Stimulated activated CD4-positive, alpha-beta T cell treated with anti-CD3 and anti-CD28 coated beads, Interleukin-12 subunit alpha, Interleukin-12 subunit beta, amount 100 ng/mL, for 4 hours (primary cell): ENCODE data around the gene ARID1B.

ENCODE experiments used
- DNase-seq: peaks from one replicate; pipeline ENCODE4 v3.0.0-alpha.2; 2020

The ARID1B gene

DNA sequence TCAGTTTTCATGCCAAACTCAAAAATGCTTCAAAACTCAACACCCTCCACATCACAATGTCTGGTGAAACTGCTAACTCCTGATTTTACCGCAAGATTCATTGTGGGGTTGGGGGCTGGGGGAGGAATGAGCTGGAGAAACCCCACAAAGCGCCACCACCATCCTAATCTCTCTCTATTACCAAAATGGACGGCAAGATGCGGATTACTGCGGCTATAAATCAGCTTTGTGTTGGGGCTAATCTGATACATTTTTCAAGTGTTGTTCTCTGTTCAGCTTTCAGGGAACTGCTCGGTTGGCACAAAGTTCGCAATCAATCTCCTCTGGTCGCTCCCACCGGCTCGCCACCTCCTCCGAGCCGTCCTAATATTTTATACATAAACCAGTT, 462.5 kb downstream of the ARID1B start:
- DNase-seq, result no peak

DNA sequence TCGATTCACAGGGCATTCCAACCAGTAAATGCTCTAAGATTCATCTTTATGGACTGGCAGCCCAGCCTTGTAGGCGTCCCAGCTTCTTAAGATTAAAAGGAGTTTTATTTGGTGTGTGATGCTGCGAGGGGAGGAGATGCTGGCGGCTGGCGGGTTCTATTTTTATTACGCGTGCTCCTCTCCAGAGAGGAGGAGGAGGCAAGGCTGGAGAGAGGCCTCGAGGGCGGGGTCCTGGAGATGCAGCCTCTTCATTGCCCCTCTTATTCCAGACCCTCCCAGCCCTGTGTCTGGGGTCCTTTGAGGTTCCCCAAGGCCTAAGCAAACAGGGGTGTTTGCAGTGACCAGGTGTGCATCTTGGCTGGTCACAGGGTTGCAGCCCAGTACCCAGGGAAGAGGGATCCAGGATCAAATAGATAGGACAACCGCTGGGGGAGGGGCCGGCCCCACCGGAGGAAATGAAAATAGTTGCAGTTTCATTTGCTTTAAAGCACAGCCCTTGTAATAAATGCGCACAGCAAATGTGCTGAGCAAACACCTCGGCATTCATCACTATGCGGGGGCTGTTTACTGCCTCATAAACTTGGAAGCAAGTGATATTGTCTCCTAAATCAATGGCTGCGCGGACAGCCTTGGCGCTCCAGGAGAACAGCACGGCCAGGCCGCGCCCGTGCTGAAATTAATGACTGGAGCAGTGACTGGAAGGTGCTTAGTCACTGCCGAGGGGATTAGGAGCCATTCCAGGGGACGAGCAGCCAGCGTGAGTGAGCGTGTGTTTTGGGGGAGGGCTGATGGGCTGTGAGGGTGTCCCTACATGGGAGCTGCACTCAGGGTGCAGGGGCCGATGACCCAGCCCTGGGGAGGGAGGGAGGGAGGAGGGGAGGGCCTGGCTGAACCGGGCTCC, 463.1 kb downstream of the ARID1B start:
- no peak for DNase-seq

DNA sequence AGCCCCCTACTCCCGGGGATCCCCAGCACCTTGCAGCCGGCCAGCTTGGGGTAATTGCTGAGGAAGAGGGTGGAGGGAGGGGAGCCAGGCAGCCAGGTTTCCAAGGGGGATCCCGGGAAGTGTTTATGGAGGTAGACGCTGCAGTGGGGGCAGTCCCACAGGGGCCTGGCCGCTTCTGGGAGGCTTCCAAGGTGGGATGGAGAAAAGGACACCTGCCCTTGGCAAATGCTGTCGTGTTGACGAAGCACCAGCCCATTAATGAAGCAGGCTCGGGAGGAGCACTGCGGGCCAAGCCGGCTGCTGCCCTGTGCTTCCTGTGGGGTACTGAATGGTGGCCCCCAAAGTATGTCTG, 463.8 kb downstream of the ARID1B start:
- no peak for DNase-seq

DNA sequence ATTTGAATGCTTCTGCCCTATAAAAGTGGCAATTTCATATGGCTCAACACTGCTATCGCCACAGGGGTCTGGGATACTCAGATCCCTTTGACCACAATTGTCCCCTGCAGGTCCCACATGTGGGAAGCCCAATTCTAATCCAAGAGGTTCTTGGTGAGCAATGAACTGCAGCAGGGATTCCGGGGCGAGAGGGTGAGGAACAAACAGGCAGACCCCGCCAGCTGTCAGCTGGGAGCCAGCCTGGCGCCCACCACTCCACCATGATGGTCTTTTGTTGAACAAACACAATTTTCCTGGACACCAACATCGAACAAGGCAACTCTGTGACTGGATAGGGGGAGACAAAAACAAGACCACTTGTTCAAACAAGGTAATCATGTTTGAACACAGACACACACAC, 465.6 kb downstream of the ARID1B start:
- DNase-seq, result no peak

DNA sequence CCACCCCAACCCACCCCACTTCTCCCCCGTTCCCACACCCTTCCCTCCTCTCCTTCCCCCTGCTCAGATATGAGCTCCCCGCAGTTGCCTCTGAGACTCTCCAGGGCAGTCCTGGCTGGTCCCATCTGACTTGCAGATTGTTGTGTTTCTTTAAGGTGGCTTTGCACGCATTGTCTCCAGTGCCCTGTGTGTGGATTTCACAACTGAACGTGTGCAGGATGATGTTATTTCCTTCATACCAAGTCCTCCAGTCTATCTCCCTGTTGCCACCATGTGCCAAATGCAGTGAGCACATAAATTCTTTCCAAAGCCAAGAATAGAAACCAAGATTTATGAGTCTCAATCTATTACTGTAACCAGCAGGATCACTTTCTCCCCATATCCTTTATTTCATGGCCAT, 467.0 kb downstream of the ARID1B start:
- no peak for DNase-seq

DNA sequence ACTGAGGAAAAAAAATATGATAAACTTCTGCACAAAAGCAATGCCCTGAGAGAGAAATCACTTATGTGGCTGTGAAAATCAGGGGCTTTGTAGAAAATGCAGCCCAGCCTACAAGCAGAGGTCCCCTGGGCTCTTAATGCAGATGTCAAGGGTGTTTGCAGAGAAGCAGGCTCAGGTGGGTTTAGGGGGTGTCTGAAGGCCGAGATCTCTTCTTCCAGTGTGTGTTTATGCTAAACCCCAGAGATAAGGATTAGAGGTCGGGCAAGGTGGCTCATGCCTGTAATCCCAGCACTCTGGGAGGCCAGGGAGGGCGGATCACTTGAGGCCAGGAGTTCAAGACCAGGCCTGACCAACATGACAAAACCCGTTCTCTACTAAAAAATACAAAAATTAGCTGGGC, 467.6 kb downstream of the ARID1B start:
- no peak for DNase-seq

DNA sequence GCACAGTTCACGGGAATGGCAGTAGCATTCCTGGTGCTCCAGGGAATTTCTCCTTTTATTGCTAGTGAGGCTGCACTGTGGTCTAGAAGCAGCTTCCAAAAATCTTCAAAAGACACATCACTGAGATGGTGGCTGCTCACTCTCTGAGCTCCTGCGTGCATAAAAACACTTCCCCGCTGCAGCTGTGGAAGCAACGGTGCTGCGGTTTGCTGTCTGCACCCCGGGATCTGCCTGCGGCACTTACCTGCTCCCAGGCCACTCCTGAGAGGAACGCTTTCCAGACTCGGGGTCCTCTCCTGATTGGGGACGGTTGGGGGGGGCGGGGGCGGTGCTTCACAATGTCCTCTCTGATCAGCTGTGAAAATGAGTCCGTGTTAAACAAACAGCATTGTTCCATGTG, 468.3 kb downstream of the ARID1B start:
- no peak for DNase-seq

DNA sequence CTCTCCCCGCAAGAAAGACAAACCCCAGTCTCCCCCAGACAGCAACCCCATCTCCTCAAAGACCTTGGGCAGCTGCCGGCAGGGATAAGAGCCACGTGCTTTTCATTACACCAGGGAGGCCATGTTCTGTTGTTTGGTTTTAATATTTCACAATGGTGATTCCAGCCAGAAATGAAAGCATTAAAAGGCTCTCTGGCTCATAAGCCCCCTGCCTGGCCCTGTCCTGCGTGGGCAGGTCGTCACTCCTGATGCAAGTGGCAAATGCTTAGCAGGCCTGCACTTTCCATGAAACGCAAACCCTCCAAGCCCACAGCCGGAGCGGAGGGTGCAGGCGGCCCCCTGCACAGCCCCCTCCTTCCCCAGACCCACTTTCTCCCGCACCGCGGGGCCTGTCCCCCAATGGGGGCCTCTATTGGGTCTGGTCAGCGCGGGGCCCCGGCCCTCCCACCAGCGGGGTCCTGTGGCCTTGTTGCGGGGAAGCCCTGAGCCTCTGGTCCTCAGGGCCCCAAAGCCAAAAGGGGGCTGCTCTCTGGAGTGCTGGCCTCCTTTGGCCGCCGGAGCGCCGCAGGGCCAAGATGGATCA, 469.0 kb downstream of the ARID1B start:
- DNase-seq, result no peak

DNA sequence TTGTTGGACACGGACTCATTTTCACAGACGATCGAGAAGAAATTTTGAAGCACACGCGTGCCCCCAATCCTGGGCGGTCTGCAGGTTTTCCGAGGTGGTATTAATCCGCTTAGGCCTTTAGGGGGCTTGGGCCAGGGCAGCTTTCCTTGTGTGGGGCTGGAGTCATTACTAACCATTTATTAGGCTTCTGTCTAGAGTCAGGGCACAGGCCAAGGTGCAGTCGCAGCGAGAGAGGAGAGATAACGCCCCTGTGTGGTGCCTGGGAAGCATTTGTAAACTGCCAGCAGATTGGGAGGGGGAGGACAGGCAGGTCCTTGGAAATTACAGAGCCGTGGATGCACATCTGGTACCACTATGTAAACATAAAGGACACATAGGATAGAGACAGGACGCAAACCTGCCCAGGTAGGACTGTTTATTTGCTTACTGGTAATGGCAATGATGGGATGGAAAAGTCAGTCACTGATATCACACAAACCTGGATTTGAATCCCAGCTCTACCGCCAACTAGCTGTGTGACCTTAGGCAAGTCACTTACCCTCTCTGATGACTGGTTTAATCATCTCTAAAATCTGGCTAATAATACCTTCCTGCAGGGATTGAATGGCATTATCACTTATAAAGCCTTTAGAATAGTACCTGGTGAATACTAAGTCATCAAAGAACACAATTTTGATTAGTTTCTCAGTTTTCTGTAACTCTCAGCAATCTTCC, 469.8 kb downstream of the ARID1B start:
- no peak for DNase-seq

DNA sequence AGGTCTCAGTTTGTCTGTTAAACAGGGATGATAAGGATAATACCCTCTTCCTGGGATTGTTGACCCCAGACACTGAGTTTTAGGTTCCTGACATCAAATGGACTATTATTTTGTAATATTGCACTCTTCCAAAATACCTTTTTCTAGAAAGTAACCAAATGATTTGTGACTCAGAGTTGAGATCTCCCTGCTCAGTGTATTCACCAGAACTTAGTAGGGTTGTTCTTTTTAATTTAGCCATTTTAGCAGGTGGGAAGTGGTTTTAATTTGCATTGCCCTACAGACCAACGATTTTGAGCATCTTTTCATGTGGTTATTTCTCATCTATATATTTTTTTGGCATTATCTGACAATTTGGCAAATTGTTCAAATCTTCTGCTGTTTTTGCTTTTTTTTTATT, 471.1 kb downstream of the ARID1B start:
- DNase-seq, result no peak

DNA sequence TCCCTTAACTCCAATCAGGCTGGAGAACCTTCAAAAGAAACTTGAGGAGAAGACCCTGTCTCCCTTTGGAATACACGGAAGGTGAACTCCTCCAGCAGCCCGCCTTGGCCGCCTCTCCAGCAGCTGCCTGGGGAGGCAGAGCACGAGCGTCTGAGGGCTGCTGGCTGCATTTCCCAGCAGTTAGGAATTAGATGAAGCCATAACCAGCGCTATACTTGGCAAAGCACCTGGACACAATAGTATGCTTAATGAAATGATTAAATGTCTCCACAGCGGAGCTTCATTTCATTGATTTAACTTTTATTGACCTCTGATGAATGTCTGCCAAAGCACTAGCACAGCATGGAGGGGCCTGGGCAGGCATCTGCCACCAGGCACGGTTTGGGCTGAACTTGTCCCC, 472.6 kb downstream of the ARID1B start:
- DNase-seq, result no peak

DNA sequence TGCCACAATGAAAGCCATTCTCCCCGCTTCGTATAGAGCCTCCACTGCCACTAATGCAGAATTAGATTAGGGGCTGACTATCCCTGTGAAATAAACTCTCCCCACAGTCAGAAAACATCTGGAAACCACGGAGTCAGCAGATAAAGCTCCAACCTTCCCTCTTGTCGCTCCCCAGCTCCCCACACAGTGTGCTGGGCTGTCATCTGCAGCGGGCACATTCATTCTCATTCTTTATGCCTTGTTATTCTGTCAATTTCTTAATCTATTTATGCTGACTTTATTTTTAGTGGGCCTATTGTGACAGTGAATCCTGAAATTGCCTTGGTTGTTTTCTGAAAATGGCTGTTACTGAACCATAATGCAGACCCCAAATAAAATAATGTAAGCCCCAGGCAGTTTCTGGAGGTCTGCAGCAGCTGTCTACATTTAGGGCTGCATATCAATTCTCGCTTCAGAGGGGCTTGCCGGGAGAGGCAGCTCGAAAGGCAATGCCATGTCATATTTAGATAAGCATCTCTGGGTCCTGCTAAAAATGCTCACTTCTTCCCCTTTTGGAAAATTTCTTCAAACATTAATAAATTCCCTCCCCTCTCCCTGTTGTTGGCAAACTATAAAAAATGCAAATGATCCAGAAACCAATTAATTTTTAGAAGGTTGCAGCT, 474.5 kb downstream of the ARID1B start:
- no peak for DNase-seq

DNA sequence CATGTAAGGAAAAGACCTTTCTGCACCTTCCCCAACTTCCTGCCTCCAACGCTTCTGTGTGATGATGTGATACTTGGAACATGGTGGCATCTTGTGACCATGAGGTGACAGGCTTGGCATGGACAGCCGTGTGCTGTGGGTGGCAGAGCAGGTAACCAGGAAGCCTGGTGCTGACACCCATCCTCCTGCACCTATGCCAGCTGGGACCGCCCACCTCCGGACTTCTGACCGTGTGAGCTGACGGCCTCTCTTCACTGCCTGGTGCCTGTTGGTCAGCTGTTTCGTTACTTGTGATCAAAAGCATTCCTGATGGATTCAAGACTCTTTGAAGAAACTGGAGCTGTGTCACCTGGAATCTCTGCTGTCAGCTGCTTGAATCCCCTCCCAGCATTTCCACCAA, 475.8 kb downstream of the ARID1B start:
- no peak for DNase-seq

DNA sequence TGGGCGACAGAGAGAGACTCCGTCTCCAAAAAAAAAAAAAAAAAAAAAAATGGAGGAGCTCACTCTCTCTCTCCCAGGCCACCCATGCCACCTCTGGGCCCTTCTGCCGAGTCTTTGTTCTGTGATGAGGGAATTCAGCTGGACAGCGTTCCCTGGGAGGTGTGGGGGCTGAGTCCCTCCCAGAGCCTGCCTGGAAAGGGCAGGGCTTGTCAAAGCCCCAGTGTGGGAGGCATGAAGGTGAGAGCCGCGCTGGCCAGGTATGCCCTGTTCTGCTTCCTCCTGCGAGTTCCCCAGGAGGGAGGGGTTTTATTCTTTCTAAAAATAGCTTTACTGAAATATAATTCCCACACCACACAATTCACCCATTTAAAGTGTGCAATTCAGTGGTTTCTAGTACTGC, 476.5 kb downstream of the ARID1B start:
- DNase-seq, result no peak

DNA sequence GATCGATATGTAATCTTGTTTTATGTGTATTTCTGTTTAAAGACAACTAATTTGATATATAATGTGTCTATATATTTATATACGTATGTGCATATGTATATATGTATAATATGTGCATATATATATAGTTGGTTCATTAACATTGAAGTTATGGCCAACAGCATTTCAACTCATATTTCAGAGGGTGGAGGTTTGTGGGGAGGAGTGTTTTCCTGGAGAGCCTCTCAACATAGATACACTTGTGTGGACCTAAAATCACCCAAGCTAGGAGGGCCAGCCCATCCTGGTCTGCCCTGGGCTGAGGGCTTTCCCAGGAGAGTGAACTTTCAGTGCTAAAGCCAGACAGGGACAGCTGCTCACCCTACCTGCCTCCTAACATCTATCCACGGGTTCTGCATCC, 477.4 kb downstream of the ARID1B start:
- no peak for DNase-seq

DNA sequence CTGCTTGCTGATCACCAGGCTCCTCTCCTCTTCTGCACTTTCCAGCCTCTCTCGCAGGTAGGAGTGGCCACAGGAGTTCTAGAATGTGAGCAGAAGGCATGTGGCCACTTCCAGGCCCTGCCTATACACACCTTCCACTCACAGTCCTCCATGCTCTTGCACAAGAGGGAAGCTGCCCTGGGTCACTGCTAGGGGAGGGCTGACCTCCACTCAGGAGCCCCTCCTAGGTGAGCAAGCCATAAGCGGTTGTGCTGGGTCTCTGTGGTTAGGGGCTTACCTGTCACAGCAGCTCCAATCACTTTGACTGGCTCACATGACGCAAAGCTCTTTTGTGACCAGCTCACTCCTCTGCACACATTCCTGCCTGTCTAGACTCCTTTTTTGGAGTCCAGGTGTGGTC, 477.9 kb downstream of the ARID1B start:
- DNase-seq, result no peak

DNA sequence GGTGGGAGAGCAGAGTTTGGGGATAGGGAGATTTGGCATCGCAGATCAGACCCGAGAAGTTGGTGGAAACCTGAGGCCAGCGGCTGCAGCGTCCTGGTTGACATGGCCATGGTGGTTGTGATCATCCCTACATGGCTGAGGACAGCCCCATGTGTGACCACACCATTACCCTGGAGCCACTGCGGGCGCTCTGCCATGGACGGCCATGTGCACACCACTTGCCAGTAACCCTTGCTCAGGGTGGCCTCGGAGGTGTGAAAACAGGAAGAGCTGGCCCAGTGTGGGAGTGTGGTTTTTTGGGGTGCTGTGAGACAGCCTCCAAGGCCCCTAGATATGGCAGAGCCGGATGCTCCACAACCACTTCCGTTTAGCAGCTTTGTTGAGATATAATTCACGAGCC, 481.7 kb downstream of the ARID1B start:
- DNase-seq, result no peak

DNA sequence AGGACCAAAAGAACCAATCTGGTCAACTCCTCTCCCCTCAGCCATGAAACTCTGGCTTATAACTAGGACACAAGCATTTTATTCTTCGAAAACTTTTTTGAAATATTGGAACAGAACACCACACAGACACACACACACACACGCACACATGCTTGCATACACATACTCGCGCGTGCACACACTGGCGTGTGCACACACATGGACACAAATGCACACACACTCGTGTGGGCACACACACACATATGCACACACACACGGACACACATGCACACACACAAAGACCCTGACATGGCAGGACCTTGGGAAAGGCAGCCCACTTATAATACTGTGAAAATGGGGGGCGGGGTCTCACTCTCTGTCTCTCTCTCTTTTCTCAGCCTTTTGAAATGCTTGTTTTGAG, 482.3 kb downstream of the ARID1B start:
- DNase-seq, result no peak
